Panc1 (cell line): ENCODE measurements around the gene ESYT2.

Experiments
- CTCF ChIP-seq: fragments of 450-650 bp; IDR thresholded peaks from 2 replicates; pipeline ENCODE4 v1.5.1; 2017; ENCODE audit warnings: mild to moderate bottlenecking
- POLR2AphosphoS5 ChIP-seq: IDR thresholded peaks from 2 replicates; pipeline ENCODE4 v1.6.1; 2012; ENCODE audit warnings: mild to moderate bottlenecking, low read depth, low read length, moderate library complexity
- REST ChIP-seq, 2 experiments: IDR thresholded peaks; 2 replicates each; pipeline ENCODE4 v1.6.1; 2011 to 2012; ENCODE audit warnings: low read depth in 2 of 2, control low read depth in 1 of 2, low read length in 1 of 2, mild to moderate bottlenecking in 1 of 2, moderate library complexity in 1 of 2; ENCODE audit not compliant: insufficient read depth in 1 of 2
- SIN3A ChIP-seq: IDR thresholded peaks from 2 replicates; pipeline ENCODE4 v1.6.1; 2012; ENCODE audit warnings: low read depth, mild to moderate bottlenecking, low read length, moderate library complexity, borderline replicate concordance; ENCODE audit not compliant: insufficient read depth
- TCF7L2 ChIP-seq: IDR thresholded peaks from 2 replicates; pipeline ENCODE4 v1.6.1; 2011; ENCODE audit warnings: mild to moderate bottlenecking, low read depth, low read length, inconsistent platforms

GRCh38 chr7:158702944-158703343 is 126.4 kb downstream of the ESYT2 start:
- TF ChIP-seq CTCF (no peak), REST (IDR thresholded peaks at IDR 0.05; ENCODE audit: insufficient read depth in 1 of 2, low read depth in 2 of 2, low read length in 1 of 2) (no peak), POLR2AphosphoS5 (no peak), SIN3A (no peak), TCF7L2 (no peak)
